RKO (cell line): ENCODE results near the gene GOLGA8B.
"Not testable (repeated sequence)": the region's sequence is repeated elsewhere in the genome, so short reads cannot be mapped to it uniquely, and the experiment has no call there.

Source experiments
- DNase-seq: peaks from one replicate; pipeline ENCODE4 v3.0.0-alpha.2; 2016; ENCODE audit warnings: low spot score

The GOLGA8B gene, protein sequence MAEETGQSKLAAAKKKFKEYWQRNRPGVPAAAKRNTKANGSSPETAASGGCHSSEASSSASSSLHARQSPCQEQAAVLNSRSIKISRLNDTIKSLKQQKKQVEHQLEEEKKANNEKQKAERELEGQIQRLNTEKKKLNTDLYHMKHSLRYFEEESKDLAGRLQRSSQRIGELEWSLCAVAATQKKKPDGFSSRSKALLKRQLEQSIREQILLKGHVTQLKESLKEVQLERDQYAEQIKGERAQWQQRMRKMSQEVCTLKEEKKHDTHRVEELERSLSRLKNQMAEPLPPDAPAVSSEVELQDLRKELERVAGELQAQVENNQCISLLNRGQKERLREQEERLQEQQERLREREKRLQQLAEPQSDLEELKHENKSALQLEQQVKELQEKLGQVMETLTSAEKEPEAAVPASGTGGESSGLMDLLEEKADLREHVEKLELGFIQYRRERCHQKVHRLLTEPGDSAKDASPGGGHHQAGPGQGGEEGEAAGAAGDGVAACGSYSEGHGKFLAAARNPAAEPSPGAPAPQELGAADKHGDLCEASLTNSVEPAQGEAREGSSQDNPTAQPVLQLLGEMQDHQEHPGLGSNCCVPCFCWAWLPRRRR

DNA sequence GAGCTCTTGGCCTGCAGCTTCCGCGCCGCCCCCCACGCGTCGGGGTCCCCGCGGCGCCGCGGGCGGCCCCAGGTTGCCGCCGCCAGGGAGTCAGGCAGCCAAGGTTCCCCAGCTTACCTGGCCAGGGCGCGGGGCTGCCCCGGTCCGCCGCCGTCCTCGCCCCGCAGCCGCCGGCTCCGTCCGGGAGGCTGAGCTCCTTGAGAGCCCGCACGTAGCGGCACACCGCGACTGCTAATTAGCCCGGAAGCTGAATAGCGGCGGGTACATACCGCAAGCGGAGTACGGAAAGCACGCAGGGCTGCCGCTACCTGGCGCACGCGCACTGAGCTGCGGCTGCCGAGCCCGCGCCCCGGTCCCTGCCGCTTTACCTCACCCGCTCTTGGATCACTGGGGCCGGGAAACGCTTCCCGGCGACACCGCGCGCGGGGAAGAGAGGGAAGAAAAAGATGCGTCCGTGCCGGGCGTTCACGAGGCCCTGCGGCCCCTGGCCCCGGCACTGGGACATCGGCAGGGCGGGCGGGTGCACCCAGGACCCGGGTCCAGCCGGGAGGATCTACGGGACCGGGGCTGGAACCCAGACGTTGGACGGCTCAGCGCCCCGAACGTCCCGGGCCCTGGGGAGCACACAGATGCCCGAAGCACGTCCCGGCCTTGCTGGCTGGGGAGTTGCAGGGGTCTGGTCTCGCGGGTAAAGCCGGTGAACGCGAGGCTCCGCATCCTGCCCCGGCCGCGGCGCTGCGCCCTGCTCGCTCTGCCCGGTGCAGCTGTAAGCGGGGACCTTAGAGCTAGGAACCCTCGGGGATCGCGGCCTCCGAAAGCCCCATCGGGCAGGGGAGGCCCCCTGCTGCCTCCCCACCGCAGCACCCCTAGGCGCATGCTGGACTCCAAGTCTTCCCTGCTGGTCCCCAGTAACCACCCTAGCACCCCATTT, at the start of gene GOLGA8B:
Gene GOLGA8B, minus strand, starts transcription at position 253 of the 931 bp plus-strand sequence. CDS start 47,739 bp downstream, outside the sequence.
- peak; percentile 59 for DNase-seq

DNA sequence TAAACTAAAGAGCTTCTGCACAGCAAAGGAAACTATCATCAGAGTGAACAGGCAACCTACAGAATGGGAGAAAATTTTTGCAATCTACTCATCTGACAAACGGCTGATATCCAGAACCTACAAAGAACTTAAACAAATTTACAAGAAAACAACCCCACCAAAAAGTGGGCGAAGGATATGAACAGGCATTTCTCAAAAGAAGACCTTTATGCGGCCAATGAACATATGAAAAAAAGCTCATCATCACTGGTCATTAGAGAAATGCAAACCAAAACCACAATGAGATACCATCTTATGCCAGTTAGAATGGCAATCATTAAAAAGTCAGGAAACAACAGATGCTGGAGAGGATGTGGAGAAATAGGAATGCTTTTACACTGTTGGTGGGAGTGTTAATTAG, 49.7 kb upstream of the GOLGA8B start:
- not testable (repeated sequence) for DNase-seq

GRCh38 chr15:34628577-34629152, 45.2 kb upstream of the GOLGA8B start:
- DNase-seq, result peak; percentile 32

DNA sequence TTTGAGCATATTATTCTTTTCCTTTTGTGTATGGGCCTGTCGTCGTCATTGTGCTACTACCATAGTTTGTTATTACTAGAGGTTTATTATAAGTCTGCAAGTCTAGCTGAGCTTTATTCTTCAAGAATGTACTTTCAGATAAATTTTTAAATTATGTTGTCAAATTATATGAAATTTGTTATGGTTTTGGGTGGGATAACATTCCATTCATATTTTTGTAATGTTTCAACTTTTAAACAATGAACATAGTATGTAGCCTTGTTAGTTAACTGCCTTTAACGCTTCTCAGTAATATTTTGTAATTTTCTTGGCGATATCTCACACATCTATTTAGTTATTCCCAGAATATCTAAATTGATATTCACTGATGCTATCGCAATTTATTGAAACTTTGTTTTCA, 41.6 kb upstream of the GOLGA8B start:
- DNase-seq, result no peak

GRCh38 chr15:34621675-34622074, 38.2 kb upstream of the GOLGA8B start:
- DNase-seq, result peak; percentile 54

DNA sequence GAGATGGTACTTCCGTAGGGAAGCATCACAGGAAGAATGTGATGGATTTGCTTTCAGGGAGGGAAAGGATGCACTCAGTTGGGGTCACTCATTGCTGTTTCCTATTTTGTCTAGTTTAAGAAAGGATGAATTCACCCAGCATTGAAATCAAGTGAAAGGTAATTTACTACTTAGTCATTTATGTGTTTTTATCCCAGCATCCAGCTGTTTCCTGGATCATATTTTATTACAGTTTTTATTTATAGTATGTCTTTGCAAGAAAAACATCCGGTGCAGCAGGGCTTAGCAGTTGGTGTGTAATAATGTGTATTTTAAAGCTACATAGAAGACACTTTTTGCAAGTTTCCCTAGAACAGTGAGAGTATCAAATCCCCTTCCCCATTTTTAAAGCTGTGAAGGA, 37.4 kb upstream of the GOLGA8B start:
- no peak for DNase-seq

GRCh38 chr15:34620142-34620541, 36.7 kb upstream of the GOLGA8B start:
- DNase-seq, result no peak

- no peak for DNase-seq
These were observed 35.7 kb upstream of the GOLGA8B start for GRCh38 chr15:34619151-34619550.

DNA sequence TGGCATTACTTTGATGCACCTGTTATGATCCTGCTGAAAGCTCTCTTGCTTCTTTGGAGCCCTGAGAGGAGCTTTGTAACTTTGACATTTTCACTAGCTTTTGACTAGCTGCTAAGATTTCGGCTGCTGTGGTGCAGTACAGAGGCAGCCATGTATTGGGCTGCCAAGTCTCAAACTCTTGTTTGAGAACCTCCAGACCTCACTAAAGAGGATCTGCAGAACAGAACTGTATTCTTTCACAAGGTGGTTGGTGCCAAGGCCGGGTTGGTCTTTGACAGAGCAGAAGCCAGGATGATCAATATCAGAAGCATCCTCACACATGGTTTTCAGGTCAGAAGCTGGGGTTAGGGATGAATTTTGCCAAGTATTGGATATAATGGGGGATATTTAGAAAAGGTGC, 34.6 kb upstream of the GOLGA8B start:
- no peak for DNase-seq

DNA sequence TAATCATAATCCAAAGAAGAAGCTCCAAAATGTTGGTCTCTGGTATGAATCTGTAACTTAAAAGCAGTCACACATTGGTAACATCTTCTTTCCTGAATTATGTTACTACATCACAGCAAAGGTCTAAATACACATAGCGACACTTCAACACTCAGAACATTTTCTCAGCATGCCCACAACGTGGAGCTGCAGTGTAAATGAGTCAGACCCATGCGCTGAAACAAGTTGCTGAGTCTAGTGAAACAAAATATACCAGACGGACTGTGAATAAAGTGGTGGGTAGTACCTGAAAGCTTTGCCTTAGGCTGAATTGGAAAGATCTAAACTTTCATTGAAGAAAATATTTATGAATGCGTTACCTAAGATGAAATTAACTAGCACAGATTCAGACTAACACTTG, 33.2 kb upstream of the GOLGA8B start:
- peak; percentile 70 for DNase-seq

- DNase-seq, result no peak
These were observed 30.5 kb upstream of the GOLGA8B start for GRCh38 chr15:34613997-34614396.

- DNase-seq, result no peak
These were observed 29.9 kb upstream of the GOLGA8B start for GRCh38 chr15:34613301-34613700.

DNA sequence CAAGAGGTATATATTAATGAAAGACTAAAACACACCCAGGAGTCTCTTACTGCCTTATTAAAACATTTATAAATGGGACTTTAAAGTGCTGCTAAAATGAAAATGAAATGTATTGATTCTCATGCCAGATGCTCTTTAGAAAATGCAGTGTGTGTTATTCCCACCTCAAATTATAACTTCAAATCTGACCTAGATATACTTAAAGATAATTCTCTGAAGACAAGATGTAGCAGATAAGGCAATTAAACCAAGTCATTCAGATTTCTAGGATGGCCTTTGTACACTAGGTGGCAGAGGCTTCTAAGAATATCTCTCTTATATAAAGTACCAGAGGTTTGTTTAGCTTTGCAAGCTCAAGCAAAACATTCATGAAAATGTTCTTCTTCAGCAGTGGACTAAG, 26.9 kb upstream of the GOLGA8B start:
- peak; percentile 57 for DNase-seq

DNA sequence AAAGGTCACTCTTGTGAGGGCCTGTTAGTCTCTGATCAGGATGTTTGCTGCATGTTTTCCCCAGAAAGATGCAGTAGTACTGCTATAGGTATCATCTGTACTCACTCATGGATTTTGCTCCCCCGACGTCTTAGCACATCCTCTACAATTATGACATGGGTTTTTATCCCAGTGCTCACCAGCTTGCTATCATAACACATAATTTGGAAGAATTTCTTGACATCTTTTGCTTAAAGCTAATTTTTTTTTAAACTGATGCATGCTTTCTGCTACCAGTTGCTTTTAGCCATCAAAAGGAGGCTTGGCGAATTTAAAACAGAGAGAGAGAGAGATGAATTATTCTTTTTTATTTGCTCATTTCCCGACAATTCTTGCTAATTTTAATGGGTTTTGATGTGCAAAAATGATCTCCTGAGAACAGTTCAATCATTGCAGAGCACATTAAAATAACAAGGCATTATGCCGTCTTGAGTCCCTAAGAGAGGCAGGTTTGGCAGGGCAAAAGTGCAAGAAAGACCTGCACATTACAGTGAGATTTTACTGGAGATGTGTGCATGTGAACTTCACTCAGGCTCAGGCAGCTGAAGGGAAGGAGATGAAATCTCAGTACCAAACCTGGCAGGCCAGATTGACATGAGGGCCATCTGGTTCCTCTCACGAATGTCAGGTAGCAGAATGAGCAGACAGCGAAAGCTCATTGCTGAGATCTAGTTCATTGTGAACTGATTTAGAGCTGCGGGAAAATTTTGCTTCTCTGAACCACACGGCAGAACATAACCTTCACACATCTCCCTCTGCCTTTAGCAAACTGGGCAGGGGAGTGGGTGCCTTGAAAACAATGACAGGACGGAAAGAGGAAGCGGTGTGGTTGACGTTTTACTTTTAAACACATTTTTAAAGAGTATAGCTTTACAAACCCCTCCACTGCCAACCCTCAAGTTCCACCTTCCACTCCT, 25.9 kb upstream of the GOLGA8B start:
- no peak for DNase-seq

DNA sequence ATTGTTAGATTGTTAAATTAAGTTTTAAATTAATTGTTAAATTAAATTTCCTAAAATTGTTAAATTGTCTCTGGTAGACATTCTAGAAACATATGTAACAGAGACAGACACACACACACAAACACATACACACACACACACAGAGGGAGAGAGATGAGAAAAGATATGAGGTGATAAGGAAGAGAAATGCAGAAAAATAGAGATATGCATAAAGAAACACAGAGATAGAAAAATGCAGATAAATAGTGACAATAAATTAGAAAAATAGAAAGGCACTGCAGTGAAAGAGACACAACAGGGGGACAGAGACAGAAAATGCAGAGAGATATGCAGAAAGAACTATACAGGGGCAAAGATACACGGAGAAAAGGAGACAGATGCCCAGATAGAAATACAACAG, 25.1 kb upstream of the GOLGA8B start:
- no peak for DNase-seq

DNA sequence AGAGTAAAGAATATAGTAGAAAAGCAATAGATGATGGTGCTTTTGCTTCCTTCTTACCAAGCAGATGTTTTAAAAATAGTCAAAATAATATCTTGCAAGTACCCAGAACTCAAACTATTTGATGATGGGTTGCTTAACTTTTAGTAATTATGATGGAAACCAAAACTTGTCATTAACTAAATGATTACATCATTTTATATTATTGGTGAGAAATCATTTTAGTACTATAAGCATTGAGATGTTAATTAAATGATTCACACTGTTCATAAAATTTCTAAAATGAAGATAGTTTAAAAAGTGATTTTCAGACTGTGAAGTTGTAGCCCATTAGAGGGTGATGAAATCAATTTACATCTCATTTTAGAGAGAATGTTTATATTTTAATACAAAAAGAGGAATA, 24.4 kb upstream of the GOLGA8B start:
- DNase-seq, result no peak

DNA sequence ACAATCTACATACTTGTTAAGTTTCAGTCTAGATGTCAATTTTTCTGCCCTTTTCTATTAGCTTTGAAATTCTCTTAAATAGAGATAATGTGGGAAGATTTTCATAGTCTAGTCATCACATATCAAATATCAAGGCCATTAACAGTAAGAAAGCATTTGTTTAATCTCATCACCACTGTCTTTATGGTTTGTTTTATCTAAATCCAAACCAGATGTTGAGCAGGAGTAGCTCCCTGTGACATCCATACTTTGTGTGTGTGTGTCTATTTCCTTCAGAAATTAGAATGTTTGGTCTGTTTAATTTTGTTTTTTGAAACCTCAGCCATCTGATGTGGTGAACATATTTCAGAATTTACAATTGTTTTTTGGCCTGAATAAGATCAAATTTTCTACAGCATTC, 23.1 kb upstream of the GOLGA8B start:
- DNase-seq, result no peak

DNA sequence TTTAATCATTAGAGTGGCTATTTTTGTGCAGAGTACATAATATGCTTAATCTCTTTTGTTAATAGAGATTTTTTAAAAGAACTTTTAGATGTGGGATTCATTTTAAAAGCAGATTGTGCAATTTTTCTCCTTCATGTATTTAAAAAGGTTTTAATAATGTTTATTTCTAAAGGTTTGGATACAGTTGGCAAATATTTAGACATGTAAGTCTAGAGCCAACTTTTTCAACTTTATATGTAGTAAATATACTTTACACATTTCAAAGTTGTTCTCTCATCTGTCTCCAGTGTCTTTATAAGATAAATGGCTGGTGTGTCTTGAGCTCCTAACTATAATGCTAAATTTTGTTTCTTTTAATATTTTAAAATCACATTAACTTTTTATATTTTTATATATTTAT, 22.7 kb upstream of the GOLGA8B start:
- DNase-seq, result no peak

DNA sequence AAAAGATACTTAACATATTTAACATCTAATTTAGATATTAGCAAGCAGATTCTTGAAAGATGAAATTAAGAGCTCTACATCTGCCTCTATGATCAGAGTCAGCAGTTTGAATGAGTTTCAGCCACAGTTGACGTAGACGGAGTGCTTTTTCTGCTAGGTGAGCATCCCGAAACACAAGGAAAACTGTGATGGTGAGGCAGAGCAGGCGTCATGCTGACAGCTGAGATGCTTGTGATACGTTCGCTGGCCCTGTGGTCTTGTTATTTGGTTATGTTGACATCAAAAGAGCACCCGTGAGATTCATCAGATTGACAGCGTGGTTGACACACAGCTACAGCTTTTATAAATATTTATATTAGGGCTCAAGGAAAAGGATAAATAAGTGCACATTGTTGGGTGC, 19.6 kb upstream of the GOLGA8B start:
- no peak for DNase-seq

GRCh38 chr15:34600923-34601322, 17.5 kb upstream of the GOLGA8B start:
- DNase-seq, result no peak
